CD4-positive, alpha-beta T cell treated with Interleukin-1 beta for 1 hour (primary cell): ENCODE measurements around the gene HTRA3.

ENCODE experiments used
- DNase-seq, 2 donors: peaks; one replicate each; pipeline ENCODE4 v3.0.0-alpha.2; 2020 to 2022

HTRA3 gene

GRCh38 chr4:8269535-8270417 is at the start of gene HTRA3:
TSS of gene HTRA3 (plus strand) at chr4:8269754. CDS start at chr4:8269969, 215 bp downstream.
- DNase-seq: no peak

GRCh38 chr4:8220661-8221450 is 48.7 kb upstream of the HTRA3 start:
- DNase-seq: no peak

- peak in 1 of 2 donors; percentile 39 for DNase-seq
Measured at GRCh38 chr4:8221476-8221875, 48.1 kb upstream of the HTRA3 start.

DNA sequence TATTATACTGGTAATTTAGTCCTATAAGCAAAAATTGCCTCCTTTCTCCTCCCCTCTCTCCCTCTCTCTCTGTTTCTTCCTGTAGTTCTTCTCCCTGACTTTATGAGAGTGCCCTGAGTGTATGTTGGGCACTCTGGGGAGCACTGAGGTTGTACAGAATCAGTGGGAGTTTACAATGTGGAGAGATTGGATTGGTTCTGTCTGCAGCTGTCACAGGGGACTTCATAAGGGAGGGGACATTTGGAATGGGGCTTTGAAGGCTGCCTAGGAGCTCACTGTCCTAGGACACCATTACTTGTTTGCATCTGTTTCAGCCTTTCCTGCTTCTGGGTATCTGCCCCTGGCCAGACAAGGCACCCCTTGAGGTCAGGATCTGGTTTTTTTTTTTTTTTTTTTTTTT is 47.6 kb upstream of the HTRA3 start:
- DNase-seq: no peak

GRCh38 chr4:8222609-8223388 is 46.8 kb upstream of the HTRA3 start:
- DNase-seq: no peak

DNA sequence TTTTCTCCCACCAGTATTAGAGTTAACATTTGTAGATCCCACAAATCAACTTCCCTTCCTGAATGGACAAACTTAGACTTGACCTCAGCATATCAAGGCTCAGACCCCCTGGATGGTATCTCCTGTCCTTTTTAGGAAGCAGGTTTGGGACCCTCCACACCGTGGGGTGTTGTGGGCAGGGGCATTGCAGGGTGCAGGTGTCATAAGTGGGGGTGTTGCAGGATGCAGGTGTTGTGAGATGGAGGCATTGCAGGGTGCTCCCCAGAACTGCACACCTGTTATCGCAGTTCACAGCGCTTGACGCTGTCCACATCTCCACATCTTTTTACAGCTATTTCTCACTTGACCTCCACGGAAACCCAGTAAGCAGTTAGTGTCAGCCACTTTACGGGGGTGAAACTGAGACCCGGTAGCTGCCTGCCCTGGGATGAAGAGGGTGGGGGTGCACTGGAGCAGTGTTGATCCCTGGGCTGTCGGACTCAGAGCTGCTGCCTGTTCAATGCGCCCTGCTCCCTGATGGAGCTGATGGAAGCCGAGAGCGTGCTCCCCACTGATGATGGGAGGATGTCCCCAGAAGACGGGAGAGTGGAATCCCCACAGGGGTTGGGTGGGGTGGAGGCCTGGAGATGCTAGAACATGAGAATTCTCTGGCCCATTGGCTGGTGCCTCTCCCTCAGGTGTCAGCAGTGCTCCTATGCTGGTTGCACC is 45.1 kb upstream of the HTRA3 start:
- no peak for DNase-seq

- DNase-seq: no peak
Measured at GRCh38 chr4:8224975-8225625, 44.5 kb upstream of the HTRA3 start.

DNA sequence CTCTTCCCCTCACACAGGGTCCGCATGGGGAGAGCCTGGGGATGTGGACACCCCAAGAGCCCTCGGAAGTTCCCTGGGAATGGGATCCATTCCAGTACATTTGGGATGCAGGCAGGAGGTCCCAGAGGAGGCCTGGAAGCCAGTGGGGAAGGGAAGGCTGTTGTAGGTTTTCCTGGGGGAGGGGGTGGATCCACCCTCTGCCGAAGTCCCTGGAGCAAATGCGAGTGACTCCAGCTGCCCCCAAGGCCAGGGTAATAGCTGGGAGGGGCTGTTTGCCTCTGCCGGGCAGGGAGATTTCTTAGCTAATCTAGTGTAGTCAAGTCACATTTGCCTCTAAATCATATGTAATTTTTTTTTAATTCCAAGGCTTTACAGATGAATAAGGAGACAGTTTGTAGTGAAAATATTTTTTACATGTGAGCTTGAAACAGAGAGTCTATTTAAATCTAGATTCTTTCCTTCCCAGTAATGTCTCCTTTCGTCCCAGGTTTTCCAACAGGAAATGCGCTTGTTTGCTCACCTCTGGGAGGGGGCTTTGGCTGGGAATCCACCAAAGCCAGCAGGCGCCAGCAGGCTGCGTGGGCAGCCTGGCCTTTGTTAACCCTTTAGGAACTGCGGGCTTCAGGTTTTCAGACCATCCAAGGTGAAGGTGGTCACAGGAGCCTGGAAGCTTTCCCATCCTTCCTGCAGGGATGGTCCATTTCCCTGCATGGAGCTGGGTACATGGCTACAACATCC is 43.7 kb upstream of the HTRA3 start:
- no peak for DNase-seq

DNA sequence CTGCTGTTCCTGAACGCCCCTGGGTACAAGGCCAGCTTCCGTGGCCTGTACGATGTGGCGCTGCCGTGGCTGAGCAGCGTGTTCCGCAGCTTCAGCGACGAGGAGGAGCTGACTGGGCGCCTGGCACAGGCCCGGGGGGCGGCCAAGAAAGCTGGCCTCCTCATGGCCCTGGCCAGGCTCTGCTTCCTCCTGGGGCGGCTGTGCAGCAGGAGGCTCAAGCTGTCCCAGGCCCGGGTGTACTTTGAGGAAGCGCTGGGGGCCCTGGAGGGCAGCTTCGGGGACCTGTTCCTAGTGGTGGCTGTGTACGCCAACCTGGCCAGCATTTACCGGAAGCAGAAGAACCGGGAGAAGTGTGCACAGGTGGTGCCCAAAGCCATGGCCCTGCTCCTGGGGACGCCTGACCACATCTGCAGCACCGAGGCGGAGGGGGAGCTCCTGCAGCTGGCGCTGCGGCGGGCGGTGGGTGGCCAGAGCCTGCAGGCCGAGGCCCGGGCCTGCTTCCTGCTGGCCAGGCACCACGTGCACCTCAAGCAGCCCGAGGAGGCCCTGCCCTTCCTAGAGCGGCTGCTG is 42.3 kb upstream of the HTRA3 start:
- DNase-seq: no peak

GRCh38 chr4:8227771-8228318 is 41.7 kb upstream of the HTRA3 start:
- no peak for DNase-seq

DNA sequence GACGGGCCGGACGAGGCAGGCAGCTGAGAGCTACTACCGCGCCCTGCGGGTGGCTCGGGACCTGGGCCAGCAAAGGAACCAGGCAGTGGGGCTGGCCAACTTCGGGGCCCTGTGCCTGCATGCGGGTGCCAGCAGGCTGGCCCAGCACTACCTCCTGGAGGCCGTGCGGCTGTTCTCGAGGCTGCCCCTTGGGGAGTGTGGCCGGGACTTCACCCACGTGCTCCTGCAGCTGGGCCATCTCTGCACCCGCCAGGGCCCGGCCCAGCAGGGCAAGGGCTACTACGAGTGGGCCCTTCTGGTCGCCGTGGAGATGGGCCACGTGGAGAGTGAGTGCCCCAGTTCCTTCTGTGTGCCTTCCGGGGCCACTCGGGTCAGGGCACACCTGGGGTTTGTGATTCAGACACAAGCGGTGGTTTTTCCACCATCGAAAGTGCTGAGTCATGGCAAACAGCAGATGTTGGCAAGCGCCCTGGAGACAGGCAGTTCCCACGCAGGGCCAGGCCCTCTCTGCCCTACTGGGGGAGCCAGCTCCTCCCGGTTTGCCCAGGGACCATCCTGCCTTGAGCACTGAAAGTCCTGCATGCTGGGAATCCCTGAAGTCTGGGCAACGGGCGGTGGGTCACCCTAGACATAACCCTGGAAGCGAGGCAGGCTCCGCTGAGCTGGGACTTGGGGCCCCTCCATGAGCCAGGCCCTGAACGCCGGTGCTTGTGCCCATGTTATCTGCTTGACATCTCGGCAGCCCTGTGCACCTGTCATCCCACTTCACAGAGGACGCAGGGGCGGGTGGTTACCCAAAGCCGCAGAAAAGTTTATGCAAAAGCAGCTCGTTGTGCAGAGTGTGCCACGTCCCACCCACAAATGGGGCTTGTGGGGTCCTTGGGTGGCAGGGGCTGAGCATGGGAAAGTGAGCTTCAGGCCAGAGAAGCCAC is 41.0 kb upstream of the HTRA3 start:
- peak; percentile 64 to 71 for DNase-seq

- no peak for DNase-seq
Measured at GRCh38 chr4:8229331-8229975, 40.1 kb upstream of the HTRA3 start.

DNA sequence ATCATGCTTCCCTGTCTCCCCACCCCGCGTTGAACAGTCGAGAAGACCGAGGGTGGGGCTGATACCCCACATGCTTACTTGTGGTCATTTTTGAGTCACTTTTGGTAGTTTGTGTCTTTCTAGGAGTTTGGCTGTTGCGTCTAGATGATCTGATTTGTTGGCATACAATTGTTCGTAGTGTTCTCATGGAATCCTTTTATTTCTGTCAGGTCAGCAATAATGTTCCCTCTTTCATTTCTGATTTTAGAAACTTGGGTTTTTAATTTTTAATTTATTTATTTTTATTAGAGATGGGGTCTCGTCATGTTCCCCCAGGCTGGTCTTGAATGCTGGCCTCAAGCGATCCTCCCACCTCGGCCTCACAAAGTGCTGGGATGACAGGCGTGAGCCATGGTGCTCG is 39.5 kb upstream of the HTRA3 start:
- no peak for DNase-seq

DNA sequence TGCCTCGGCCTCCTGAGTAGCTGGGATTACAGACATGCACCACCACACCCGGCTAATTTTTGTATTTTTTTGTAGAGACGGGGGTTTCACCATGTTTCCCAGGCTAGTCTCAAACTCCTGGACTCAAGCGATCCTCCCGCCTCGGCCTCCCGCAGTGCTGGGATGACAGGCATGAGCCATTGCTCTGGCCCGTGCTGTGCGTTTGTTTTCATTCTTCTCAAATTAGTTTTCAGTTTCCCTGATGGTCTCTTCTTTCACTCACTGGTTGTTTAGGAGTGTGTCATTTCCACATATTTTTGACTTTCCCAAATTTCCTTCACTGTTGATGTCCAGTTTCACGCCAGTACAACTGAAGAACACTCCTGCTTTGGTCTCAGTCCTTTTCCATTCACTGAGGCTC is 38.7 kb upstream of the HTRA3 start:
- no peak for DNase-seq

- DNase-seq: no peak
Measured at GRCh38 chr4:8231551-8232049, 38.0 kb upstream of the HTRA3 start.

DNA sequence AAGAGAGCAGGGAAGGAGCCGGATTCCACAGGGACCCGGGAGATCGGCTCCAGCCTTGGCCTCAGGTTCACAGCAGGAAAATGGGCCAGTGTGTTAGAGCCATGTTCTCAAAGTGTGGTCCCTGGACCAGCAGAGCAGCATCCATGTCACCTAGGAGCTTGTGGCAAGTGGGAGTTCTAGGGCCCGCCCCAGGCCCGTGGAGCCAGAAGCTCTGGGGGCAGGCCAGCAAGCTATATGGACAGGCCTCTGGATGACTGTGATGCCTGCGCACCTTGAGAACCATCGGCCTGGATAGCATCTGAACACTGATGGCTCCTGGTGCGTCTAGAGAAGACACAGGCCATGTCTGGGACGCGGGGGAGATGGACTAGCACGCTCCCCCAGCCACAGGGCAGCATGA is 36.8 kb upstream of the HTRA3 start:
- DNase-seq: no peak

DNA sequence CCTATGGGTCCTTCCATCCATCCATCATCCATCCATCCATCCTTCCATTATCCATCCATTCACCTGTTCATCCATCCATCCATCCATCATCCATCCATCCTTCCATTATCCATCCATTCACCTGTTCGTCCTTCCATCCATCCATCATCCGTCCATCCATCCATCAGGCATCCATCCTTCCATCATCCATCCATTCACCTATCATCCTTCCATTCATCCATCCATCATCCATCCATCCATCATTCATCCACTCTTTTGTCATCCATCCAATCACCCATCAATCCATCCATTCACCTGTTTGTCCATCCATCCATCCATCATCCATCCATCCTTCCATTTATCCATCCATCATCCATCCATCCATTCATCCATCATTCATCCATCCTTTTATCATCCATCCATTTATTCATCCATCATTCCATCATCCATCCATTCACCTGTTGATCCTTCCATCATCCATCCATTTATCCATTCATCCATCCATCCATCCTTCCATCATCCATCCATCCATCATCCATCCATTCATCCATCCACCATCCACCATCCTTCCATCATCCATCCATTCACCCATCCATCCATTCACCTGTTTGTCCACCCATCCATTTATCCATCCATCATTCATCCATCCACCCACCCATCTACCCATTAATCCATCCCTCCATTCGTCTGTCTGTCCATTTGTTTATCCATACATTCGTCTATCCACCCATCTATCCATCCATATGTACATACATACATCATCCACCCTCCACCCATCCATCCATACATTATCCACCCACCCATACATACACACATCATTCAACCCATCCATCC is 35.7 kb upstream of the HTRA3 start:
- no peak for DNase-seq

DNA sequence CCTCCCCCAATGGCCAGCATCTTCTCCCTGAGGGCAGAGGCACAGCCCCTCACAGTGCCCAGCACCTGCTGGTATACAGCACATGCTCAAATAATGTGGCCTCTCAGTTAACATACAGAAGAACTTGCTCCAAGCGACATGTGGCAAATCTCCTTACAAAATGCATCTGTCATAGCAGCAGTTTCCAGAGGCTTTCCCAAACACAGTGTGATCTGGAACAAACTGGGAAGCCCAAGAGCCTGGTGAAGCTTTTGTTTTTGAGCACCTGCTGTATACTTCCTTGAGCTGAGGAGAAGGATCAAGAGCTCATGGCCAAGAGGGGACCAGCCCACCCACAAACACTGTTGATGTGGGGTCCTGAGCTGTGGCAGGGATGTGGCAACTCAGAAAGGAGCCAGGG is 34.8 kb upstream of the HTRA3 start:
- no peak for DNase-seq
